Umbilical cord (tissue), 2 donors: Measurements from ENCODE around the gene YPEL1. TPM values are rescaled to one million over a fixed set of nuclear protein-coding genes. Genes with fewer than 3 reads are reported as not detected.
"Not testable (repeated sequence)": the region's sequence is repeated elsewhere in the genome, so short reads cannot be mapped to it uniquely, and the experiment has no call there.

ENCODE experiments used
- DNase-seq: peaks from one replicate; pipeline ENCODE4 v3.0.0-alpha.2; 2015; ENCODE audit warnings: low spot score
- total RNA-seq: library from RNA; depleted of rRNA; stranded (reverse); fragments of >200 nt; gene quantifications from one replicate; pipeline ENCODE4 v1.2.3, GENCODE V29; 2014; ENCODE audit warnings: low replicate concordance; ENCODE audit not compliant: insufficient read depth

YPEL1 gene
- total RNA-seq, 1 donor from 2014 or later = 9.6 TPM

DNA sequence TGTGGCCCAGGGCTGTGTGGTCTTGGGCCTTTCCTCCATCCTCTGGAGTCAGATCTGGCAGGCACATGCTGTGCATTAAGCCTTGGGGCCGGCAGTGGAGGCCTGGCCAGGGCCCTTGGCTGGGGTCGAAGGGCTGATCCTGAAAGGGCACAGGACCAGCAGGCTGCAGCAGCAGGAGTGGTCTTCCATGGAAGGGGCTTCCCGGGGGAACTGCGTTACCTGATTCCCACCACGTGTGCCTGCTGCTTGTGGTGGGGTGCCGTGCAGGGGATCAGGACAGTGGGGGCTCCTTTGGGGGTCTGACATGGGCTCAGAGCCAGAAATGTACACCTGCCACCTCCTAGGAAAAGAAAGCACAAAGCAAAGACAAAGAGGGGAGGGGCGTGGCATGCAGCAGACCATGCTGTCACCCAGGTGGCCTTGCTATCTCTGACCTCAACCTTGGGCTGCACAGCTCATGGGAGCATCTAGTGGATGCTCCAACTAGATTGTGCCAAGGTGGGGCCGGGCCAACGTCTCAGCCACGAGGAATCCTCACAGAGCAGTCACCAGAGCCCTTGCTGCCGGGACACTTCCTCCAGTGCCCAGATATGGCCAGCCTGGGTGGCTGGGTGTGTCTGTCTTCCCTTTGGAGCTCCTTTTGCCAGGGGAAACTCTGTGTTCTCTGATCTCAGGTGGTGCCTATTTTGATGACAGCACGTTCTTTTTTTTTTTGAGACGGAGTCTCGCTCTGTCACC is 17.9 kb upstream of the YPEL1 start:
- DNase-seq = no peak

DNA sequence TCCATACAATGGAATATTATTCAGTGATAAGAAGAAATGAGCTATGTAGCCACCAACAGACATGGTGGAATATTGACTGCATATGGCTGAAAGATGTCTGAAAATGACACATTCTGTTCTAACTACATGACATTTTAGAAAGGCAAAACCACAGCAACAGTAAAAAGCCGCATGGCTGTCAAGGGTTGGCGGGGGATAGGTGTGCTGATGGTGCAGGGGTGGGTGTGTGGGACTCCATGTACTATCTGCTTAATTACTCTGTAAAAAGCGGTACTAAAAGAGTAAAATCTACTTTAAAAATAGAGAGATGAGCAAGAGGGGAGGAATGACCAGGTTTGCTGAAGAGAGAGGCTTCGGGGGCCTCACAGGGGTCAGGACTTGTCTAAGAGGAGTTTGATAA is 16.7 kb upstream of the YPEL1 start:
- DNase-seq = no peak

DNA sequence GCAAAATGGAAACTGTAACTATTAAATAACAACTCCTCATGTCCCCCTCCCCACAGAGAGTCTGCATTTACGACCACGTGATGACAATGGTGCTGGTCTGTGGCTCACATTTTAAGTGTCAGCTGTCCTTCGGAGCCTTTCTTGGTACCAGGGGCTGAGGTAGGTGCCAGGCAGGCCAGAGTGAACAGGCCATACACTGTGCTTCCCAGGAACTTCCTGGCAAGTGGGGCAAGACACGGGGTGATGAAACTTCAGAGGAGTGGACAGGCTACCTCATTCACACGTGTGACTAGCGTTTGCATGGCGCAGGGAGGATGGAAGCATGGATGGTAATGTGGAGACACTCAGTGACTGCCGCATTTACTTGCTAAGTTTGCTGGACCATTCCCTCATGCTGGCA is 10.4 kb upstream of the YPEL1 start:
- DNase-seq = no peak

DNA sequence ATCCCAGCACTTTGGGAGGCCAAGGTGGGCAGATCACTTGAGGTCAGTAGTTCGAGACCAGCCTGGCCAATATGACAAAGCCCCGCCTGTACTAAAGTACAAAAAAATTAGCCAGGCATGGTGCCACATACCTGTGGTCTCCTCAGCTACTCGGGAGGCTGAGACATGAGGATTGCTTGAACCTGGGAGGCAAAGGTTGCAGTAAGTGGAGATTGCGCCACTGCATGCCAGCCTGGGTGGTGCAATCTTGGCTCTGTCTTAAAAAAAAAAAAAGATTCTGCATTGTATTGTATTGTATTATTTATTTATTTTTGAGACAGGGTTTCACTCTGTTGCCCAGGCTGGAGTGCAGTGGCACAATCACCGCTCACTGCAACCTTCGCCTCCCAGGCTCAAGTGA is 9.3 kb upstream of the YPEL1 start:
- not testable (repeated sequence) for DNase-seq

GRCh38 chr22:21741790-21742189 is 6.2 kb upstream of the YPEL1 start:
- no peak for DNase-seq

DNA sequence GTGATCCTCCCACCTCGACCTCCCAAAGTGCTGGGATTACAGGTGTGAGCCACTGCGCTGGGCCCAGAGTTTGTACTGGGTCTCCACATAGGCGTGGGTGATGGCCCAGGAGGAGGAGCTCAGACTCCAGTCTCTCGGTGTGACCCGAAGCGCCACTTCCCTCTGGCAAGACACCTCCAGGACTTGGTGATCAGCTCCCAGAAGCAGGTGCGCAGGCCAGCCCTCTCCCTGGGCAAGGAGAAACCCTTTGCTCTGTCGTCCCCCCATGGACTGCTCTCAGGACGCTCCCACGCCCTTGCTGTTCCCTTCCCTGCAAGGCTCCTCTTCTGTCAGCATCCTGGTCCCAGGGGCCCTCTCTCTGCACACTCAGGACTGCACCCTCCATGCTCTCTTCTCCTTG is 5.5 kb upstream of the YPEL1 start:
- no peak for DNase-seq

DNA sequence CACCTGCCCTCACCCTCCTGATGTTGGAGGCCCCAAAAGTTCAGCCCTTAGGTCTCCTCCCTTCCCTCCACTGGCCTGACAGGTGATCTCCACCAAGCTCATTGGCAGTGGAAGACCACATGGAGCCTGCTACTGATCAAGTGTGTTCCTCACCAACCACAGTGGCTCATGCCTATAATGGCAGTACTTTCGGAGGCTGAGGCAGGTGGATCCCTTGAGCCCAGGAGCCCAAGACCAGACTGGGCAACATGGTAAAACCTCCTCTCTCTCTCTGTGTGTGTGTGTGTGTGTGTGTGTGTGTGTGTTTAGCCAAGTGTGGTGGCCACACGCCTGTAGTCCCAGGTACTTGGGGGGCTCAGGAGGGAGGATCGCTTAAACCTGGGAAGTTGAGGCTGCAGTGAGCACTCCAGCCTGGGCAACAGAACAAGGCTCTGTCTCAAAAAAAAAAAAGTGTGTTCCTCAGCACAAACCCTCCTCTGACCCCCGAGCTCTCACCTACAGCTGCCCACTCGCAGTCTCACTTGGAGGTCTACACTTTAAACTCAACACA is 4.3 kb upstream of the YPEL1 start:
- no peak for DNase-seq

DNA sequence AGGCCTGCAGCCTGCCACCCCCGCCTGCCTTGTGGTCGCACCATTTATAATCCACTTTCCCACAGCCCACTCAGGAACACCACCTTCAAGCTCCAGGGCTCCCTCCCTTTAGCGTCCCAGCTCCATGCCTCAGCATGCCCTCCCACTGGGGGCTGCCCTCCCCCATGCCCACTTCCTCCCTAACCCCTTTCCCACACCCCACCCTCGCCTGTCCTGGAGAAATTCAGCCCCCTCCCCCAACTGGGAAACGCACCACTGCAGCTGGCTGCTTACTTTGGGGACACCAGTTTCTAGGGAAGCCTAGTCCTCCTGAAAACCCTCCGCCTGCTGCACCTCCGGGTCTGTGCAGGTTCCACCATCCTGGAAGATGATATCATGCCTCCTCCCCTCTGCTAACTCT is 3.4 kb upstream of the YPEL1 start:
- DNase-seq = no peak

DNA sequence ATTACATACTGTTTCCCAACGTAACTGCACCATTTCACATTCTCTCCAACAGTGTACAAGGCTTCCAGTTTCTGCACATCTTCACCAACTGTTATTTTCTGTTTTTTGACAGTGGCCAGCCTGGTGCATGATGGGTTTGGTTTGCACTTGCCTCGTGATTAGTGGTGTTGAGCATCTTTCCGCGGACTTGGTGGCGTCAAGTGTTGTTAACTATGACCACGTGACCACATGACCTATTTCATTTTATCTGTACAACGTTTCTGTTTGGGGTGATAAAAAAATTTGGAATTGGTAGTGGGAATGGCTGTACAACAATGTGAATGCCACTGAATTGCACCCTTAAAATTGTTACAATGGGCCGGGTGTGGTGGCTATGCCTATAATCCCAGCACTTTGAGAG is 2.5 kb upstream of the YPEL1 start:
- DNase-seq = no peak

DNA sequence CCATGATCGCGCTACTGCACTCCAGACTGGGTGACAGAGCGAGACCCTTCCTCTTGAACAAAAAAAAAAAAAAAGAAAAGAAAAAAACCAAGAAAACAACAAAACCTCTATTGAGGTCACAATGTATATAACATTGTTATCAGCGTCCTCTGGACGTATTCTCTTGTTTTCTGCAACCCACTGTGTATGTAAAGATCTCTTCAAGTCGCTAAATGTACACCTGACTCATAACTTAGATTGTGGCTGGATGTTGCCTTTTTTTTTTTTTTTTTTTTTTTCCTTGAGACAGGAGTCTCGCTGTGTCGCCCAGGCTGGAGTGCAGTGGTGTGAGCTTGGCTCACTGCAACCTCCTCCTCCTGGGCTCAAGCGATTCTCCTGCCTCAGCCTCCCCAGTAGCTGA is 1.4 kb upstream of the YPEL1 start:
- DNase-seq = no peak

- DNase-seq = no peak
Measured at GRCh38 chr22:21736084-21736642, 569 bp upstream of the YPEL1 start.

DNA sequence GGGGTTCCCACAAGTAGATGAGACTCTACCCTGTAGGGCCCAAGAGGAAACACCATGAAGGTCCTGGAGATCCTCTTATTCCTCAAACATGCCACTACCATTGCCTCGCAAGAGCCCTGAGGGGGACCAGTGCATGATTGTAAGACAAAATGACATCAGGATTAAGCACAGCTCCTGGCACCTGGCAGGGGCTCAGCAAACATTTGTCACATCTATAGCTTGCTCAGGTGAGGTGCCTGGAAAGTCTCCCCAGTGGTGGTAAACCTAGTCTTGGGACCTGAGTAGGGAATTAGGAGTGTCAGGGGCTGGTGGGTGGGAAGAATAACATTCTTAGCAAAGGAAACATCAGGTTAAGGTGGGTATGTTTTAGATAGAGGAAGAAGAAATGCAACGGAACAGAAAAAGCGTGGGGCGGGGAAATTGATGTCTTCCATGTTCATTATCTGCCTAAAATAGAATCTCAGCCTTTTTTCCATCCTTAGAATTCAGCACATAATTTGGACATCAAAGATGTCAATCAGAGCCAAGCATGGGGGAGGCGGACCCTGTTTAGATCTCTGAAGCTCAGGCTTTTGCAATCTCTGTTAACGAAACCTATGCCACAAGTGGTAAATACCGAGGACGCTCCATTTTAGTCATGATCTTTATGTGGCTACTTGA is 924 bp downstream of the YPEL1 start:
- no peak for DNase-seq

- DNase-seq = no peak
Measured at GRCh38 chr22:21731503-21731902, 4.1 kb downstream of the YPEL1 start.

GRCh38 chr22:21730535-21731308 is 4.9 kb downstream of the YPEL1 start:
- DNase-seq = no peak

DNA sequence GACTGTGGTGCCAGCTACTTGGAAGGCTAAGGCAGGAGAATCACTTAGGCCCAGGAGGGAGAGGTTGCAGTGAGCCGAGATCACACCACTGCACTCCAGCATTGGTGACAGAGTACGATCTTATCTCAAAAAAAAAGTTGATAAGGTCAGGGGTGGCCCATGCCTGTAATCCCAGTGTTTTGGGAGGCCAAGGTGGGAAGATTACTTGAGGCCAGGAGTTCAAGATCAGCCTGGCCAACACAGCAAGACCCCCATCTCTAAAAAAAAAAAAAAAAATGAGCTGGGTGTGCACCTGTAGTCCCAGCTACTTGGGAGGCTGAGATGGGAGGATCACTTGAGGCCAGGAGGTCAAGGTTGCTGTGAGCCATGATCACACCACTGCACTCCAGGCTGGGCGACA is 6.4 kb downstream of the YPEL1 start:
- DNase-seq = not testable (repeated sequence)

DNA sequence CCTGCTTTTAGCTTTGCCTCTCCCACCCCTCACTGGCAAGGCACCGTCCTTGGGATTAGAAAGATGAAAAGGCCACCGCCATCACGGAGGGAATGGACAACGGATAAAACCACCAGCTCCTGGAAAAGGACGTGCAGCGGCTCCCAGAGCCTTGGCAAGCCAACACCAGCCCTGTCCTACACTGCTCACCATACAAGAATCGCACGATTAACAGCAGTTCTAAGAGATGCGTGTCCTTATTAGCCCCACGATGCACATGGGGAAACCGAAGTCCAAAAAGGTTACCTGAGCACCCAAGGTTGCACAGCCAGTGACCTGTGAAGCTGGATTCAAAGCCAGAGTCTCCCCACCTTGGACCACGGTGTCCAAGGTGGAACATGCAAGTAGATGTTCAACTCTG is 7.3 kb downstream of the YPEL1 start:
- DNase-seq = no peak

DNA sequence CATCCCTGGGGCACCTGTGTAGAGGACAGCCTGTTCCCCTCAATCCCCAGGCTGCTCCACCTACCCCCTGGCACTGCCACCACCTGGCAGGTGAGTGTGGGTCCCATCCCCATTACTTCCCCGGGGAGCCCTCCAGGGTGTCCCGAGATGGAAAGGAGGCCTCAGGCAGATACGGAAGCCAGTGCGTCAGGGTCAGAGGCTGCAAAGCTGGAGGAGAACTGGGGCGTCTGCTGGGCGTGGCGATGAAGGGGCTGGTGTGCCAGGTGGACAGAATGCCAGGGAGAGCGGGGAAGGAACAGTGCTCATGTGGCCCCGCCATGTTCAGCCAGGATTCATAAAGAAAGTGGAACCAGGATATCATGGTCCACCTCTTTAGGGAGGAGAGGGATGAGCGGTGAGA is 7.8 kb downstream of the YPEL1 start:
- DNase-seq = no peak

DNA sequence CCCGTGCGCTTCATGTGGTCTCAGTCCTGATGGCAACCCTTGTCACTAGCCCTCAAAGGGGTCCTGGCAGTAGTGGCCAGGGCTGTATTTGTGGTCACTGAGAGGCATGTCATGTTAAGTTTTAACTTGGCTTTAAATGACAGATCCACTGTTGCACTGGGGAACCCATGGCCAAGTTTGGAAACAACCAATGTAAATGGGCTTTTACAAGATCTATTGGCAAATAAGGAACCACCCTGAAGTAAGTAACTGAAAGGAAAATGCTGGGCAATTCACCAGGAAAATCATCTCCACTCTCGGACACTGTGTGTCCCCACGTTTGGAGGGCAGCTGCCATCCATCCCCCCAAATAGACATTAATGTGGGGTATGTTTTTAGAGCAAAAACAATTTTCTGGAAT is 8.4 kb downstream of the YPEL1 start:
- DNase-seq = no peak

- no peak for DNase-seq
Measured at GRCh38 chr22:21726650-21727049, 8.9 kb downstream of the YPEL1 start.

DNA sequence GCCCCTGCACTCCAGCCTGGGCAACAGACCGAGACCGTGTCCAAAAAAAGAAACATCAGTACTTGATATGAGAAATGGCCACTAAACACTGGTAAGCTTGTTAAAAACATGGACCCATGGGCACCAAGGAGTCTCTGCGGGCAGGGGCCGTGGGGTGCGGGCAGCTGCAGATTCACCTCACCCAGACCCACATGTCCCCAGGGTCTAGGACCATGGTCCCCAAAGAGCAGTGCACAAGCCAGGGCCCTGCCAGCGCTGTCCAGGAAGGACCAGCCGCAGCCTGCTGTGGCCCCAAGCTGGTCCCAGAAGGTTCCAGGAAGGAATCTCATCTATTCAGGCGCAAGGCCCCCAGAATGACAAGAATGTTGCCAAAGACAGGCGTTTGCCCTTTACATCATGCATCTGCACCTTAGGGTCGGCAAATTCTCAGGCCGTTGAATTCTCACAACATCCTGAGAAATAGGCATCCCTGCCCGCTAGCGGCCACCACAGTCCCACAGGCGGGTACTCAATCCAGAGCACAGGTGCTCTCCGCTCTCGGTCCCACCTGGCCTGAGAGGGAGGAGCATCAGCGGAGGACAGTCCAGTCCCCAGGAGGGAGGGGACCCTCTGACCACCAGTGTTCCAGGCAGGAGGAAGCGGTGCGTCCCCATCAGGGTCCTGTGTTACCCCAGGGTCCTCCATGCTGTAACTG is 9.5 kb downstream of the YPEL1 start:
- no peak for DNase-seq

DNA sequence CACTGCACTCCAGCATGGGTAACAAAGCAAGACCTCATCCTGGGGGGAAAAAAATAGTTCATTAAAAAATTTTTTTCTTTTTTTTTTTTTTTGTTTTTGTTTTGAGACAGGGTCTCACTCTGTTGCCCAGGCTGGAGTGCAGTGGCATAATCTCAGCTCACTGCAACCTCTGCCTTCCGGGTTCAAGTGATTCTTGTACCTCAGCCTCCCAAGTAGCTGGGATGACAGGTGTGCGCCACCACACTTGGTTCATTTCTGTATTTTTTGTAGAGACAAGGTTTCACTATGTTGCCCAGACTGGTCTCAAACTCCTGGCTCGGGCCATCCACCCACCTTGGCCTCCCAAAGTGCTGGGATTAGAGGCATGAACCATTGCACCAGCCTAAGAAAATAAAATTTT is 11.1 kb downstream of the YPEL1 start:
- not testable (repeated sequence) for DNase-seq
